Mammary epithelial cell (primary cell): ENCODE measurements around the gene VIPR1.

Experiments used
- EZH2 ChIP-seq: IDR thresholded peaks from 2 replicates; pipeline ENCODE4 v1.6.1; 2012; ENCODE audit warnings: low read length, inconsistent platforms, borderline replicate concordance
- TF ChIP-seq, protein P1 (sequence below), 2 donors: IDR thresholded peaks in 1 of 2; conservative IDR thresholded peaks in 1 of 2; 2 replicates each; pipeline ENCODE4 v1.5.1; 2011 to 2012; ENCODE audit warnings: inconsistent platforms in 2 of 2, low read length in 2 of 2, mild to moderate bottlenecking in 2 of 2, control low read depth in 1 of 2, low read depth in 1 of 2; ENCODE audit not compliant: insufficient read depth in 1 of 2; ENCODE audit errors: extremely low read depth in 1 of 2

DNA sequence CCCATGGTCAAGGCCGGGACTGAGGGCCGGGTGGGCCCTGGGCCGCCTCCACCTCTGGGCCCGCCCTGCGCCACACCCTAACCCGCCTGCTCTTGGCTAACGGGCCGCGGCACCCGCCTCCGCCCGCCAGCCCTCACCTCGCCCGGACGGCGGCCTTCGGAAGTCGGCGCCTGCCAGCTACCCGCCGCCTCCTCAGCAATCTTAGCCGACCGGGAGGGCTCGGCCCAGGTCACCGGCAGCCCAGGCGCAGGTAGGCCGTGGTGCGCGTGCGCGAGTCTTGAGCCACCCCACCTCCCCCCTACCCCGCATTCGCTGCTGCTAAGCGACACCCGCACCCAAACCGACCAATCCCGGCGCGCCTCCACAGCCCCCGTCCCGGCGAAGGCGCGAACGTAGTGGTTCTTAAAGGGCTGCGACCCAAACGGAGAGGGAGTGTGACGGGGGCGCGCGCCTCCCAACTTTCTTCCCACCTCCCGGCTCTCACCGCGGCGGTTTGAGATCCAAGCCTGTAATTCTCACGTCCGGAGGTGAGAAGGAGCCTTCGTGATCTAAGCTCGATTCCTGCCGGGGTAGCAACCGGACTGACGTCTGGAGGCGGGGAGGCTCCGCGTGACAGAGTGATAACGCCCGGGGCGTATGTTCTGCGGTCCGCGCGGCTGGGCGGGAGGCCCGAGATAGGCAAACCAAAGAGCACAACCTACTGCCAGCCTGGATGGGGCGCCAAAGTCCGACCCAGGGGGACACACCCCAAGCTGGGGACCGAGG is 79.4 kb downstream of the VIPR1 start, which contains the start of gene SEC22C:
- TF ChIP-seq, protein P1, sequence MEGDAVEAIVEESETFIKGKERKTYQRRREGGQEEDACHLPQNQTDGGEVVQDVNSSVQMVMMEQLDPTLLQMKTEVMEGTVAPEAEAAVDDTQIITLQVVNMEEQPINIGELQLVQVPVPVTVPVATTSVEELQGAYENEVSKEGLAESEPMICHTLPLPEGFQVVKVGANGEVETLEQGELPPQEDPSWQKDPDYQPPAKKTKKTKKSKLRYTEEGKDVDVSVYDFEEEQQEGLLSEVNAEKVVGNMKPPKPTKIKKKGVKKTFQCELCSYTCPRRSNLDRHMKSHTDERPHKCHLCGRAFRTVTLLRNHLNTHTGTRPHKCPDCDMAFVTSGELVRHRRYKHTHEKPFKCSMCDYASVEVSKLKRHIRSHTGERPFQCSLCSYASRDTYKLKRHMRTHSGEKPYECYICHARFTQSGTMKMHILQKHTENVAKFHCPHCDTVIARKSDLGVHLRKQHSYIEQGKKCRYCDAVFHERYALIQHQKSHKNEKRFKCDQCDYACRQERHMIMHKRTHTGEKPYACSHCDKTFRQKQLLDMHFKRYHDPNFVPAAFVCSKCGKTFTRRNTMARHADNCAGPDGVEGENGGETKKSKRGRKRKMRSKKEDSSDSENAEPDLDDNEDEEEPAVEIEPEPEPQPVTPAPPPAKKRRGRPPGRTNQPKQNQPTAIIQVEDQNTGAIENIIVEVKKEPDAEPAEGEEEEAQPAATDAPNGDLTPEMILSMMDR (conservative IDR thresholded peaks at IDR 0.05 in 1 of 2, IDR thresholded peaks at IDR 0.05 in 1 of 2; ENCODE audit: extremely low read depth in 1 of 2, insufficient read depth in 1 of 2, low read depth in 1 of 2, low read length in 2 of 2): peak in 1 of 2 donors; percentile 48
- TF ChIP-seq EZH2: no peak
